Activated T-cell treated with anti-CD3 and anti-CD28 coated beads for 48 hours (primary cell): ENCODE results near the gene ABL1.
"Not testable (repeated sequence)": the region's sequence is repeated elsewhere in the genome, so short reads cannot be mapped to it uniquely, and the experiment has no call there.

Experiments
- DNase-seq: peaks from one replicate; pipeline ENCODE4 v3.0.0-alpha.2; 2020; ENCODE audit warnings: low read depth

ABL1 gene

GRCh38 chr9:130834371-130835336 lies at the start of gene ABL1:
TSS of gene ABL1 (plus strand) at chr9:130835254. CDS start at chr9:130835447, 193 bp downstream.
- DNase-seq = peak; percentile 76

- DNase-seq = no peak
These were observed 49.0 kb upstream of the ABL1 start for GRCh38 chr9:130785940-130786508.

- no peak for DNase-seq
These were observed 48.5 kb upstream of the ABL1 start for GRCh38 chr9:130786526-130786925.

- DNase-seq = no peak
These were observed 45.0 kb upstream of the ABL1 start for GRCh38 chr9:130789747-130790672.

GRCh38 chr9:130791303-130791894 lies 43.7 kb upstream of the ABL1 start:
- no peak for DNase-seq

GRCh38 chr9:130793589-130793988 lies 41.5 kb upstream of the ABL1 start:
- no peak for DNase-seq

- DNase-seq = not testable (repeated sequence)
These were observed 41.0 kb upstream of the ABL1 start for GRCh38 chr9:130794021-130794420.

- DNase-seq = not testable (repeated sequence)
These were observed 40.6 kb upstream of the ABL1 start for GRCh38 chr9:130794423-130794822.

GRCh38 chr9:130794923-130795495 lies 40.0 kb upstream of the ABL1 start:
- no peak for DNase-seq

GRCh38 chr9:130803116-130803515 lies 31.9 kb upstream of the ABL1 start:
- not testable (repeated sequence) for DNase-seq

GRCh38 chr9:130805510-130806326 lies 29.3 kb upstream of the ABL1 start:
- no peak for DNase-seq

GRCh38 chr9:130806327-130806716 lies 28.7 kb upstream of the ABL1 start:
- no peak for DNase-seq

GRCh38 chr9:130810609-130811136 lies 24.4 kb upstream of the ABL1 start:
- DNase-seq = no peak

GRCh38 chr9:130815242-130815808 lies 19.7 kb upstream of the ABL1 start:
- no peak for DNase-seq

- no peak for DNase-seq
These were observed 17.1 kb upstream of the ABL1 start for GRCh38 chr9:130817914-130818313.

GRCh38 chr9:130820135-130820738 lies 14.8 kb upstream of the ABL1 start:
- no peak for DNase-seq

- no peak for DNase-seq
These were observed 11.6 kb upstream of the ABL1 start for GRCh38 chr9:130823435-130823834.

GRCh38 chr9:130824079-130824478 lies 11.0 kb upstream of the ABL1 start:
- no peak for DNase-seq

- no peak for DNase-seq
These were observed 10.3 kb upstream of the ABL1 start for GRCh38 chr9:130824643-130825350.
